Endothelial cell of umbilical vein (primary cell): ENCODE results near the gene PPP1R1A. TPM values are rescaled to one million over a fixed set of nuclear protein-coding genes. Genes with fewer than 3 reads are reported as not detected.

Source experiments
- BruUV-seq: library from RNA; stranded (reverse); fragments of 400-500 nt; replicated peaks from 2 replicates; lab custom pipeline; 2021; lab: Mats Ljungman, UMichigan
- CTCF ChIA-PET: fragments of 300-600, 350-600 bp; sonication (Branson Sonifier 250); formaldehyde crosslinking; loops from one replicate; lab custom pipeline; 2021; ENCODE audit warnings: antibody characterized with exemption, inconsistent platforms; lab: Charles Lee
- POLR2A ChIA-PET: fragments of 300-600, 350-600 bp; sonication (Branson Sonifier 250); formaldehyde crosslinking; loops from one replicate; lab custom pipeline; 2021; ENCODE audit warnings: antibody characterized with exemption, inconsistent platforms; lab: Charles Lee
- DNase-seq: peaks from one replicate; pipeline ENCODE4 v3.0.0-alpha.2; 2011; ENCODE audit warnings: low read depth, low spot score
- FAIRE-seq: peaks from 2 replicates; lab custom pipeline; 2011; peaks lifted over from hg19 to GRCh38; lab: Jason Lieb, UNC
- H2AFZ ChIP-seq: 2 replicates; pipeline ENCODE4 v1.6.0; 2012; ENCODE audit warnings: low read depth, low read length, control low read depth, inconsistent platforms
- H3K27ac ChIP-seq: 2 replicates; pipeline ENCODE4 v1.5.1; 2011; ENCODE audit warnings: low read depth, mild to moderate bottlenecking, control low read depth, low read length, moderate library complexity; ENCODE audit not compliant: insufficient read depth
- H3K27me3 ChIP-seq, 2 experiments: 2 replicates each; pipeline versions ENCODE4 v1.6.0 to v1.6.1; 2011; ENCODE audit warnings: low read length in 2 of 2, mixed read lengths in 1 of 2; ENCODE audit not compliant: control insufficient read depth in 2 of 2, insufficient read depth in 2 of 2
- H3K36me3 ChIP-seq, 2 experiments: 2 replicates in 1 of 2; 3 replicates in 1 of 2; pipeline ENCODE4 v1.5.1; 2011; ENCODE audit warnings: low read length in 2 of 2, mild to moderate bottlenecking in 1 of 2, moderate library complexity in 1 of 2; ENCODE audit not compliant: control insufficient read depth in 2 of 2, insufficient read depth in 2 of 2; ENCODE audit errors: extremely low read depth in 1 of 2
- H3K4me1 ChIP-seq: 3 replicates; pipeline ENCODE4 v1.5.1; 2011; ENCODE audit warnings: mild to moderate bottlenecking, low read length; ENCODE audit not compliant: control insufficient read depth, insufficient read depth; ENCODE audit errors: extremely low read depth
- H3K4me2 ChIP-seq: 2 replicates; pipeline ENCODE4 v1.6.1; 2011; ENCODE audit warnings: low read length, control low read depth, mixed read lengths; ENCODE audit not compliant: insufficient read depth
- H3K4me3 ChIP-seq, 3 experiments: fragments of 200-600 bp in 1 of 3; sonication (generic), shearing (Covaris generic) in 1 of 3; replicated peaks in 1 of 3; 2 replicates each; pipeline ENCODE4 v1.5.1; 2011 to 2016; ENCODE audit warnings: control low read depth in 3 of 3, low read length in 3 of 3, mild to moderate bottlenecking in 2 of 3, inconsistent platforms in 1 of 3, low read depth in 1 of 3, moderate library complexity in 1 of 3; ENCODE audit not compliant: insufficient read depth in 1 of 3
- H3K79me2 ChIP-seq: 2 replicates; pipeline ENCODE4 v1.6.0; 2012; ENCODE audit warnings: low read length, inconsistent platforms; ENCODE audit not compliant: control insufficient read depth, insufficient read depth
- H3K9ac ChIP-seq: replicated peaks from 2 replicates; pipeline ENCODE3; 2011; ENCODE audit warnings: low read length, control low read depth; ENCODE audit not compliant: insufficient read depth; ENCODE audit errors: extremely low read depth
- H3K9me1 ChIP-seq: replicated peaks from 3 replicates; pipeline ENCODE4 v1.6.0; 2011; ENCODE audit warnings: mild to moderate bottlenecking, low read length; ENCODE audit not compliant: control insufficient read depth, insufficient read depth; ENCODE audit errors: extremely low read depth
- H3K9me3 ChIP-seq: replicated peaks from 2 replicates; pipeline ENCODE4 v1.5.1; 2012; ENCODE audit warnings: low read length, inconsistent platforms; ENCODE audit not compliant: control insufficient read depth, insufficient read depth
- H4K20me1 ChIP-seq: replicated peaks from 2 replicates; pipeline ENCODE3; 2011; ENCODE audit warnings: mild to moderate bottlenecking, low read length; ENCODE audit not compliant: control insufficient read depth, insufficient read depth; ENCODE audit errors: extremely low read depth
- CTCF ChIP-seq, 2 donors: IDR thresholded peaks; 1 replicate in 1 of 2; 2 replicates in 1 of 2; pipeline ENCODE4 v1.5.1; 2011; ENCODE audit warnings: low read length in 2 of 2, mild to moderate bottlenecking in 2 of 2, moderate library complexity in 2 of 2, control low read depth in 1 of 2, inconsistent platforms in 1 of 2, low read depth in 1 of 2; ENCODE audit not compliant: insufficient read depth in 1 of 2; ENCODE audit errors: extremely low read depth in 1 of 2
- EZH2 ChIP-seq: IDR thresholded peaks from 2 replicates; pipeline ENCODE4 v1.6.1; 2012; ENCODE audit warnings: borderline replicate concordance, low read depth, mild to moderate bottlenecking, moderate library complexity, low read length, inconsistent platforms; ENCODE audit not compliant: severe bottlenecking
- FOS ChIP-seq: IDR thresholded peaks from 2 replicates; pipeline ENCODE4 v1.6.1; 2011; ENCODE audit warnings: mild to moderate bottlenecking, low read length, moderate library complexity, borderline replicate concordance; ENCODE audit not compliant: insufficient read depth
- GATA2 ChIP-seq: IDR thresholded peaks from 2 replicates; pipeline ENCODE4 v1.7.0; 2011; ENCODE audit warnings: low read depth, mild to moderate bottlenecking, moderate library complexity, mixed read lengths, low read length; ENCODE audit not compliant: insufficient read length, insufficient read depth
- JUN ChIP-seq: IDR thresholded peaks from 2 replicates; pipeline ENCODE4 v1.6.1; 2011; ENCODE audit warnings: borderline replicate concordance, low read depth; ENCODE audit not compliant: insufficient read length, insufficient read depth
- MAX ChIP-seq: IDR thresholded peaks from 2 replicates; pipeline ENCODE4 v1.6.1; 2011; ENCODE audit not compliant: insufficient read depth, insufficient read length
- MYC ChIP-seq: IDR thresholded peaks from one replicate; pipeline ENCODE4 v1.6.1; 2011; ENCODE audit warnings: mild to moderate bottlenecking, low read depth, low read length
- POLR2A ChIP-seq: IDR thresholded peaks from 2 replicates; pipeline ENCODE4 v1.6.1; 2012; ENCODE audit warnings: low read depth, mild to moderate bottlenecking, control low read depth, low read length
- POLR2AphosphoS5 ChIP-seq: IDR thresholded peaks from 2 replicates; pipeline ENCODE4 v1.6.1; 2012; ENCODE audit warnings: low read depth, mild to moderate bottlenecking, control low read depth, low read length, moderate library complexity; ENCODE audit not compliant: insufficient read depth
- dilution Hi-C: fragments of 300-500 bp; cut with MboI; formaldehyde crosslinking; loops from one replicate; pipeline ENCODE4 v1.15.0; 2019; ENCODE audit warnings: low sequenced_read_pairs; ENCODE audit not compliant: extremely low pct_ligation_motif_present
- intact Hi-C: fragments of 100-400 bp; cut with micrococcal nuclease; formaldehyde crosslinking; loops from one replicate; pipeline ENCODE4 v1.10.0; 2022
- polyA plus RNA-seq, 4 experiments: library from polyadenylated mRNA; depleted of rRNA in 3 of 4; stranded (reverse) in 3 of 4; unstranded in 1 of 4; fragments of >200 nt; gene quantifications; 2 replicates each; pipeline versions ENCODE4 v1.2.1 to v1.2.3, GENCODE V29; 2011 to 2012; ENCODE audit warnings: missing spikeins in 1 of 4
- total RNA-seq: library from RNA; stranded (reverse); gene quantifications from 2 replicates; pipeline ENCODE4 v1.2.3, GENCODE V29; 2021

The PPP1R1A gene
- total and polyA plus RNA-seq, 2 donors (not counting 3 experiments of a cell fraction or from before 2014, with no cell fraction given) = not detected

GRCh38 chr12:54606556-54606955 lies 18.1 kb upstream of the PPP1R1A start:
- no peak for DNase-seq
- H4K20me1 ChIP-seq = no peaks in the 10 kb centered on the region
- intact Hi-C loops = no loop called here
- H3K27me3 ChIP-seq = peaks cover 0 to 2% of the 10 kb centered on the region in 2 experiments
- no peak overlapping the region for H3K4me3 ChIP-seq
- dilution Hi-C loops = no loop called here
- H3K4me1 ChIP-seq = no peaks in the 10 kb centered on the region
- POLR2A ChIA-PET = no interaction called here
- H2AFZ ChIP-seq = no peak overlapping the region
- H3K4me2 ChIP-seq = no peak overlapping the region
- FAIRE-seq = no peak
- H3K9me1 ChIP-seq = no peaks in the 10 kb centered on the region
- CTCF ChIA-PET = interaction anchor here (0.6 to 1.9 kb wide), 4 partner anchors 10 to 400 kb away, joined by 3 to 8 read pairs (median 4); no protein-coding TSS in a partner anchor
- H3K9me3 ChIP-seq = no peaks in the 10 kb centered on the region
- no TSS peak for BruUV-seq
- H3K36me3 ChIP-seq = no peaks in the 10 kb centered on the region
- H3K27ac ChIP-seq = no peak overlapping the region
- no peak overlapping the region for H3K9ac ChIP-seq
- TF ChIP-seq JUN (no peak), GATA2 (no peak), EZH2 (no peak), FOS (no peak), CTCF (IDR thresholded peaks at IDR 0.05; ENCODE audit: extremely low read depth in 1 of 2, insufficient read depth in 1 of 2, low read depth in 1 of 2, low read length in 2 of 2) (no peak), MAX (no peak), POLR2A (no peak), POLR2AphosphoS5 (no peak), MYC (no peak)
- H3K79me2 ChIP-seq = no peaks in the 10 kb centered on the region
